ENCODE data around the gene GIMAP5. TPM values are rescaled to one million over a fixed set of nuclear protein-coding genes. Genes with fewer than 3 reads are reported as not detected.

Gene GIMAP5
- polyA plus RNA-seq, 1 donor from 2014 or later, result not detected

DNA sequence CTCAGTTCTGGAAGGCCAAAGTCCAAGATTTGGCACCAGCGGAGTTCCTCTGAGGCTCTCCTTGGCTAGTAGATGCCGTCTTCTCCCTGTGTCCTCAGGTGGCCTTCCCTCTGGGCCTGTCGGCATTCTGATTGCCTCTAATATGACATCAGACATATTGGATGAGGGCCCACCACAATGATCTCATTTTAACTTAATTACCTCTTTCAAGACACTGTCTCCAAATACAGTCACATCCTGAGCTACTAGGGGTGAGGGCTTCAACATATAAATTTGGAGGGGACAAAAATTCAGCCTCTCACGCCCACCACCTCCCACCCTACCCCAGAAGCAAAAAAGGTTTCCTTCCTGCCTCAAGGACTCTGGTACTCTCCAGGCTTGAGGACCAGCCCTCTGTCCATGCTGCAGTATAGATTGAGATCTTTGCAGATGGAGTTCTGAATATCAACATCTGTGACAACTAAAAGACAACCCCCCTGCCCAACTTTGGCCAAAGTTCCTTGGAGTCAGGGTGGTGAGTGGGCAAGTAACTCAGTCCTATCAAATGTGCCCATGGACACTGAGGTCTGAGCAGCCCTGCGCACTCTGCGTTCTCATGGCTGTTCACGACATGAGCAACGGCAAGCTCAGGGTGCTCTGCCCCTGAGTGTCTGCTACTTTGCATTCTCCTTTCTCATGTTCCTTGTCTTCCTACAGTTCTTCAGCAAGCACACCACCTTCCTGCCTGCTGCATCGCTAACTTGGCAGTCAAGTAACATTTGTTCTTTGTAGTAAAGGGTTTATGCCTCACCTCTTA, 51.5 kb downstream of the GIMAP5 start:
- Histone ChIP-seq H3K9ac (ENCODE audit: low read length) (no peak overlapping the region), H2AFZ (ENCODE audit: low read depth, low read length) (no peak overlapping the region), H3K9me3 (ENCODE audit: low read length) (no peaks in the 10 kb centered on the region), H3K79me2 (replicated peaks; ENCODE audit: insufficient read depth, low read length) (no peaks in the 10 kb centered on the region), H3K27ac (ENCODE audit: low read length) (no peak overlapping the region), H4K20me1 (ENCODE audit: insufficient read depth) (no peaks in the 10 kb centered on the region), H3K4me3 (ENCODE audit: low read length) (no peak overlapping the region), H3K36me3 (ENCODE audit: insufficient read depth, low read length) (no peaks in the 10 kb centered on the region), H3K27me3 (ENCODE audit: insufficient read depth, low read depth, low read length) (no peaks in the 10 kb centered on the region), H3F3A (ENCODE audit: insufficient read depth, low read length, poor library complexity, severe bottlenecking) (no peaks in the 10 kb centered on the region), H3K9me2 (ENCODE audit: insufficient read depth, low read length) (no peaks in the 10 kb centered on the region), H3K4me2 (ENCODE audit: low read length) (no peak overlapping the region)
- TF ChIP-seq, protein P1, sequence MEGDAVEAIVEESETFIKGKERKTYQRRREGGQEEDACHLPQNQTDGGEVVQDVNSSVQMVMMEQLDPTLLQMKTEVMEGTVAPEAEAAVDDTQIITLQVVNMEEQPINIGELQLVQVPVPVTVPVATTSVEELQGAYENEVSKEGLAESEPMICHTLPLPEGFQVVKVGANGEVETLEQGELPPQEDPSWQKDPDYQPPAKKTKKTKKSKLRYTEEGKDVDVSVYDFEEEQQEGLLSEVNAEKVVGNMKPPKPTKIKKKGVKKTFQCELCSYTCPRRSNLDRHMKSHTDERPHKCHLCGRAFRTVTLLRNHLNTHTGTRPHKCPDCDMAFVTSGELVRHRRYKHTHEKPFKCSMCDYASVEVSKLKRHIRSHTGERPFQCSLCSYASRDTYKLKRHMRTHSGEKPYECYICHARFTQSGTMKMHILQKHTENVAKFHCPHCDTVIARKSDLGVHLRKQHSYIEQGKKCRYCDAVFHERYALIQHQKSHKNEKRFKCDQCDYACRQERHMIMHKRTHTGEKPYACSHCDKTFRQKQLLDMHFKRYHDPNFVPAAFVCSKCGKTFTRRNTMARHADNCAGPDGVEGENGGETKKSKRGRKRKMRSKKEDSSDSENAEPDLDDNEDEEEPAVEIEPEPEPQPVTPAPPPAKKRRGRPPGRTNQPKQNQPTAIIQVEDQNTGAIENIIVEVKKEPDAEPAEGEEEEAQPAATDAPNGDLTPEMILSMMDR (IDR thresholded peaks at IDR 0.05; ENCODE audit: poor library complexity, severe bottlenecking), result no peak
- TF ChIP-seq MXI1 (conservative IDR thresholded peaks at IDR 0.05; ENCODE audit: poor library complexity, severe bottlenecking) (no peak), EZH2 (IDR thresholded peaks at IDR 0.05; ENCODE audit: borderline replicate concordance, insufficient read depth, low read length, poor library complexity, severe bottlenecking) (no peak)

DNA sequence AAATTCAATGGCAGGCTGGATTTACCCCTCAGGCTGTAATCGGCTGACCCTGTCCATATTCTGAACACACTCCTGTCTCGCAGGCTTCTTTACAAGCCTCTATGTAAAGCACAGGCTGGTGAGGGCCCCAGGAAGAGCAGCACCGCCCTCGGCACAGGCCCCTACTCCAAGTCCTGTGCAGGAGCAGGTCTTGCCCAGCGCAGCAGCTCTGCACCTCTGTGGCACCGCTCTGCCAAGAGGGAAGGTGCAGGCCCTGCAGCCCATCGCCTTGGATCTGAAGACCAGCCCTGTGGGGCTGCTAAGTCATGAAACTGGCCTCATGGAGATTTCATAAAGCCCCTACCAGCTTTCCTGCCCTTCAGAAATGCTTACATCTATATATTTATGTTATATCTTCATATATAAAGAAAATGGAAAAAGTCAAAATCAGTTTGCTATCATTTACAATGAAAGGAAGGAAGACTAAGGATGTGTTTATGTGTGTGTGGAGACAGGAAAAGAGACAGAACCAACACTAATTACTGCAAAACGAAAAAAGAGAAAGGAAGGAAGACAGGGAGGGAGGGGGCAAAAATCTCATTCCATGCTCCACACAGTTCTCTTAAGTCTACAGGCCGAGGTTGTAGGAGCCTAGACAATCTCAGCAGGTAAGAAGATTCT, 53.3 kb downstream of the GIMAP5 start:
- H3K79me2 ChIP-seq (replicated peaks; ENCODE audit: insufficient read depth, low read length), result no peaks in the 10 kb centered on the region
- H3K9ac ChIP-seq (ENCODE audit: low read length), result no peak overlapping the region
- H3K27ac ChIP-seq (ENCODE audit: low read length), result no peak overlapping the region
- H4K20me1 ChIP-seq (ENCODE audit: insufficient read depth), result no peaks in the 10 kb centered on the region
- H3F3A ChIP-seq (ENCODE audit: insufficient read depth, low read length, poor library complexity, severe bottlenecking), result no peaks in the 10 kb centered on the region
- no peaks in the 10 kb centered on the region for H3K9me2 ChIP-seq (ENCODE audit: insufficient read depth, low read length)
- H3K36me3 ChIP-seq (ENCODE audit: insufficient read depth, low read length), result no peaks in the 10 kb centered on the region
- no peak overlapping the region for H3K4me2 ChIP-seq (ENCODE audit: low read length)
- no peak overlapping the region for H3K4me3 ChIP-seq (ENCODE audit: low read length)
- no peak overlapping the region for H2AFZ ChIP-seq (ENCODE audit: low read depth, low read length)
- TF ChIP-seq, protein P1 (IDR thresholded peaks at IDR 0.05; ENCODE audit: poor library complexity, severe bottlenecking), result no peak
- no peak for TF ChIP-seq EP300 (conservative IDR thresholded peaks at IDR 0.05; ENCODE audit: poor library complexity, severe bottlenecking)
- no peak for TF ChIP-seq RAD21 (conservative IDR thresholded peaks at IDR 0.05)
- TF ChIP-seq TAF1 (IDR thresholded peaks at IDR 0.05; ENCODE audit: low read depth), result no peak
- TF ChIP-seq, protein P2, sequence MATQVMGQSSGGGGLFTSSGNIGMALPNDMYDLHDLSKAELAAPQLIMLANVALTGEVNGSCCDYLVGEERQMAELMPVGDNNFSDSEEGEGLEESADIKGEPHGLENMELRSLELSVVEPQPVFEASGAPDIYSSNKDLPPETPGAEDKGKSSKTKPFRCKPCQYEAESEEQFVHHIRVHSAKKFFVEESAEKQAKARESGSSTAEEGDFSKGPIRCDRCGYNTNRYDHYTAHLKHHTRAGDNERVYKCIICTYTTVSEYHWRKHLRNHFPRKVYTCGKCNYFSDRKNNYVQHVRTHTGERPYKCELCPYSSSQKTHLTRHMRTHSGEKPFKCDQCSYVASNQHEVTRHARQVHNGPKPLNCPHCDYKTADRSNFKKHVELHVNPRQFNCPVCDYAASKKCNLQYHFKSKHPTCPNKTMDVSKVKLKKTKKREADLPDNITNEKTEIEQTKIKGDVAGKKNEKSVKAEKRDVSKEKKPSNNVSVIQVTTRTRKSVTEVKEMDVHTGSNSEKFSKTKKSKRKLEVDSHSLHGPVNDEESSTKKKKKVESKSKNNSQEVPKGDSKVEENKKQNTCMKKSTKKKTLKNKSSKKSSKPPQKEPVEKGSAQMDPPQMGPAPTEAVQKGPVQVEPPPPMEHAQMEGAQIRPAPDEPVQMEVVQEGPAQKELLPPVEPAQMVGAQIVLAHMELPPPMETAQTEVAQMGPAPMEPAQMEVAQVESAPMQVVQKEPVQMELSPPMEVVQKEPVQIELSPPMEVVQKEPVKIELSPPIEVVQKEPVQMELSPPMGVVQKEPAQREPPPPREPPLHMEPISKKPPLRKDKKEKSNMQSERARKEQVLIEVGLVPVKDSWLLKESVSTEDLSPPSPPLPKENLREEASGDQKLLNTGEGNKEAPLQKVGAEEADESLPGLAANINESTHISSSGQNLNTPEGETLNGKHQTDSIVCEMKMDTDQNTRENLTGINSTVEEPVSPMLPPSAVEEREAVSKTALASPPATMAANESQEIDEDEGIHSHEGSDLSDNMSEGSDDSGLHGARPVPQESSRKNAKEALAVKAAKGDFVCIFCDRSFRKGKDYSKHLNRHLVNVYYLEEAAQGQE (IDR thresholded peaks at IDR 0.05; ENCODE audit: borderline replicate concordance), result no peak
- TF ChIP-seq POLR2AphosphoS5 (IDR thresholded peaks at IDR 0.05), result no peak
- TF ChIP-seq MXI1 (conservative IDR thresholded peaks at IDR 0.05; ENCODE audit: poor library complexity, severe bottlenecking), result no peak
- TF ChIP-seq EZH2 (IDR thresholded peaks at IDR 0.05; ENCODE audit: borderline replicate concordance, insufficient read depth, low read length, poor library complexity, severe bottlenecking), result no peak
- TF ChIP-seq SMC3 (conservative IDR thresholded peaks at IDR 0.05; ENCODE audit: poor library complexity), result no peak
- no peaks in the 10 kb centered on the region for H3K27me3 ChIP-seq (ENCODE audit: insufficient read depth, low read depth, low read length)
- no peaks in the 10 kb centered on the region for H3K9me3 ChIP-seq (ENCODE audit: low read length)
